Large intestine (tissue), 3 donors: Measurements from ENCODE around the gene SPATA32. TPM values are rescaled to one million over a fixed set of nuclear protein-coding genes. Genes with fewer than 3 reads are reported as not detected.
"Not testable (repeated sequence)": the region's sequence is repeated elsewhere in the genome, so short reads cannot be mapped to it uniquely, and the experiment has no call there.

Experiments
- DNase-seq, 2 donors: peaks; one replicate each; pipeline versions ENCODE4 v3.0.0 to v3.0.0-alpha.2; 2013
- H3K27ac ChIP-seq: one replicate; pipeline ENCODE4 v1.5.1; 2013; ENCODE audit warnings: low read length
- H3K27me3 ChIP-seq: 2 replicates; pipeline ENCODE4 v1.6.1; 2013; ENCODE audit warnings: low read length; ENCODE audit not compliant: control insufficient read depth, insufficient read depth
- H3K36me3 ChIP-seq: 2 replicates; pipeline ENCODE4 v1.6.1; 2013; ENCODE audit warnings: low read length; ENCODE audit not compliant: control insufficient read depth, insufficient read depth
- H3K4me1 ChIP-seq: one replicate; pipeline ENCODE4 v1.6.1; 2013; ENCODE audit warnings: low read length; ENCODE audit not compliant: control insufficient read depth, insufficient read depth
- H3K4me3 ChIP-seq: one replicate; pipeline ENCODE4 v1.5.1; 2013; ENCODE audit warnings: low read length
- H3K9me3 ChIP-seq: one replicate; pipeline ENCODE4 v1.6.1; 2013; ENCODE audit warnings: mild to moderate bottlenecking, low read depth, low read length, moderate library complexity; ENCODE audit not compliant: control insufficient read depth
- WGBS: methylation state at CpG from one replicate; pipeline ENCODE4 v1.1.5; 2013; ENCODE audit warnings: low lambda C conversion rate; ENCODE audit not compliant: insufficient coverage; 5-methylcytosine and 5-hydroxymethylcytosine counted together
- polyA plus RNA-seq: library from polyadenylated mRNA; unstranded; fragments of 120-200 nt; gene quantifications from one replicate; pipeline ENCODE4 v1.2.1, GENCODE V29; 2013

Gene SPATA32
- polyA plus RNA-seq, 1 donor, result 0.24 TPM

DNA sequence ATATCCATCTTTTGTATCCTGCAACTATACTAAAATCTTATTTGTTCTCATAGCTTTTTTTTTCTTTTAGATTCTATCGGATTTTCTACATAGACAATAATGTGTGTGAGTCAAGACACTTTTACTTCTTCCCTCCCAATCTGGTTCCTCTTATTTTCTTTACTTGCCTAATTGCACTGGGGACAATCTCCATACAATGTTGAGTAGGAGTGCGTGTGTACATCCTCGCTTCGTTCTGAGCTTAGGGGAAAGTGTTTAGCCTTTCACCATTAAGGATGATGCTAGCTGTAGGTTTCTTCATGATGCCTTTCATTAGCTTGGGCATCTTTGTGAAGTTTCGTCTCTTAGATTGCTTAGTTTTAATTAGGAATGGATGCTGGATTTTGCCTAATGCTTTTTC is 2.9 kb downstream of the SPATA32 start:
- no peak overlapping the region for H3K27ac ChIP-seq
- DNase-seq, result no peak
- no CpG with 5 or more reads among the region's 5 CpGs for WGBS
- H3K36me3 ChIP-seq, result peaks cover 3% of the 10 kb centered on the region
- no peaks in the 10 kb centered on the region for H3K9me3 ChIP-seq
- no peaks in the 10 kb centered on the region for H3K27me3 ChIP-seq
- H3K4me3 ChIP-seq, result no peak overlapping the region
- H3K4me1 ChIP-seq, result peaks cover 7% of the 10 kb centered on the region

DNA sequence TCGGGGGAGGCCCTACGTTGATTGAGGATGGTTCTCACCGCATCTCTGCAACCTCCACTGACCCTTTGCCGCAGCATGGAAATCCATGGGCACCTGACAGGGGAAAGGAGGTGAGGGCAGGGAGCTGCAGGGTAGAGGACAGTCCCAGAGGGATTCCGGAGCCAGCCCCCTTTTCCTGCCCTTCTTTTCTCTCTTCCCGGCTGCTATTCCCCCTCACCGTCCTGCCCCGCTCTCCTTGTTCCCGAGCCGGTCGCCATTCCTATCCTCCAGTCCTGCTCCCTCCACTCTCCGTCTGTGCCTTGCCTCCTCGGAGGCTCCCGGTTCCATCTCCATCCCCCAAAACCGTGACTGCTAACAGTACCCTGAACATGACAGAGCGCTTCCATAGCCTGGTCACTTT is 4.8 kb downstream of the SPATA32 start:
- H3K4me1 ChIP-seq, result peaks cover under 1% of the 10 kb centered on the region

DNA sequence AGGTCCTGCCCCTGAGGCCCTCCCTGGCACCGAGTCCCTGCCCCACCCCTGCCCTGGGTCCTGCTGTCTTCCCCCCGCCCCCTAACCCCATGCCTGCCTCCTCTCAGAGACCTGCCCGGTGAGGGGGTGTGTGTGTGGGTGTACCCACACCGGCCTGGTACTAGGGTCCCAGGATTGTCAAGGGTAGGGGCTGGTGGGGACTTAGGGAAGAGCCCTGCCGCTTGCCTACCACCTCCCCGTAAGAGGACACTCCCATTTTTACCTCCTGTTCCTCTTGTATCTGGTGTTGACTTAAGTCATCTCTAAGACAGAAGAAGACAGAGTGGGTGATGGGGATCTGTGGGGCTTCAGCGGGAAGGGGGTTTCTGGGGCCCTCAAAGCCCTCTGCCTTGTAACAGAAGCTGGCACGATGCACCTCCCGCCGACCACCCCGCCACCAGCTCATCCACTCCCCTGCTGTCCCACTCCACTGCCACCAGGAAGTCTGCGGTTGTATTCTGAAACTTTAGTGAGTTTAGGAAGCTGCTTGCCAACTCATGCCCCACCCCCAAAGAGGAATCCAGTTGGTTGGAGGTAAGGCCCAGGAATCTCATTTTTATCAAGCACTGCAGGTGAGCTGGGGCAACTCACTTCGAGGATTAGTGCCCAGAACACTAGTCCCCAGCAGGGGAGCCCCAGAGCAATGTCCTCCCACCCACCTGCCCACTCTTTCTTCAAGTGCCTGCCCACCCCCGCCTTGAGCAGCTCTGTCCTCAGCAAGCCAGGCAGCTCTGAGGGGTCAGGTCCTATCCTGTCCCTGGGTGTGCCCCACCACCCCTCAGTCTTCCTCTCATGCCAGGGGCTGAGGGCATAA is 5.6 kb downstream of the SPATA32 start:
- no peaks in the 10 kb centered on the region for H3K4me1 ChIP-seq
- WGBS, result no CpG with 5 or more reads among the region's 14 CpGs
- no peaks in the 10 kb centered on the region for H3K27me3 ChIP-seq
- no peak for DNase-seq
- H3K36me3 ChIP-seq, result no peaks in the 10 kb centered on the region
- H3K4me3 ChIP-seq, result no peak overlapping the region
- H3K27ac ChIP-seq, result no peak overlapping the region
- H3K9me3 ChIP-seq, result no peaks in the 10 kb centered on the region

More for the DNA sequence above, 4.8 kb downstream of the SPATA32 start:
- no peaks in the 10 kb centered on the region for H3K9me3 ChIP-seq
- no peak for DNase-seq
- no CpG with 5 or more reads among the region's 16 CpGs for WGBS
- no peaks in the 10 kb centered on the region for H3K27me3 ChIP-seq
- H3K36me3 ChIP-seq, result no peaks in the 10 kb centered on the region
- H3K27ac ChIP-seq, result no peak overlapping the region
- H3K4me3 ChIP-seq, result no peak overlapping the region

DNA sequence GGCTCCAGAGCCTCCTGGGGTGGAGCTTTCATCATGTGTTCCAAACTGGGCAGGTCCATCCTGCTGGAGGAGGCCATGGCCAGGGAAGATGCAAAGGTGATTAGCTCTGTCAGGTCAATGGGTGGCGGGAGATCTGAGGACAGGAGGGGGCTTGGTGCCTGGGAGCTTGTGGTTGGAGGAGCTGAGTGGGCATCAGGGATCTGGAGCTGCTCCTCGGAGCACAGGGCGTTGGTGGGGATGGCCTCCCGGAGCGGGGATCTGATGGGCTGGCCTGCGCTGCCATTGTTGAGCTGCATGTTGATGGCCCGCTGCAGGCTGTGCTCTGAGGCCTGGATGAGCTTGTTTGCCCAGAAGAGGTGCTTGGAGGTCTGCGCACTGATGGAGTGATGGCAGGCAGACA is 6.5 kb downstream of the SPATA32 start:
- no peaks in the 10 kb centered on the region for H3K36me3 ChIP-seq
- no peaks in the 10 kb centered on the region for H3K27me3 ChIP-seq
- H3K9me3 ChIP-seq, result no peaks in the 10 kb centered on the region
- no peak for DNase-seq
- H3K4me3 ChIP-seq, result no peak overlapping the region
- no peak overlapping the region for H3K27ac ChIP-seq
- H3K4me1 ChIP-seq, result no peaks in the 10 kb centered on the region
- WGBS, result no CpG with 5 or more reads among the region's 8 CpGs

DNA sequence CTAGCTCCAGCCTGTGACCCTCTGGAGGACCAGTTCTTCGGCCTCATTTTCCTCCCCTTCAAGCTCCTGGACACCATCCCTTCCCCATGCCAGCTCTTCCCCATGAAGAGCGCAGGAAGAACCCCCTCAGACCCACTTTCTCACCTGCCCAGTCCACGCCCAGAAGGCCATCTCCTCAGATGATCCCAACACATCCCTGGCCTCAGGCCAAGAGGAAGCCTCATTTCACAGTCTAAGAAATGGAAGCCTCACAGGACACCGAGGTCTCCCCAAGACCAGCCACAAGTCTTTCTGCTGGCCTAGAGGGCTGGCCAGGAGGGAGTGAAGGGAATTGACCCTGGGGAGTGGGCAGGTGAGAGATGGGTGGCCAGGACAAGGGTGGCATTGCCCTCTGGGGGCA is 8.0 kb downstream of the SPATA32 start:
- Histone ChIP-seq H3K27ac (no peak overlapping the region), H3K9me3 (no peaks in the 10 kb centered on the region), H3K4me3 (no peak overlapping the region), H3K27me3 (no peaks in the 10 kb centered on the region), H3K4me1 (no peaks in the 10 kb centered on the region), H3K36me3 (no peaks in the 10 kb centered on the region)
- no peak for DNase-seq
- no CpG with 5 or more reads among the region's 4 CpGs for WGBS

DNA sequence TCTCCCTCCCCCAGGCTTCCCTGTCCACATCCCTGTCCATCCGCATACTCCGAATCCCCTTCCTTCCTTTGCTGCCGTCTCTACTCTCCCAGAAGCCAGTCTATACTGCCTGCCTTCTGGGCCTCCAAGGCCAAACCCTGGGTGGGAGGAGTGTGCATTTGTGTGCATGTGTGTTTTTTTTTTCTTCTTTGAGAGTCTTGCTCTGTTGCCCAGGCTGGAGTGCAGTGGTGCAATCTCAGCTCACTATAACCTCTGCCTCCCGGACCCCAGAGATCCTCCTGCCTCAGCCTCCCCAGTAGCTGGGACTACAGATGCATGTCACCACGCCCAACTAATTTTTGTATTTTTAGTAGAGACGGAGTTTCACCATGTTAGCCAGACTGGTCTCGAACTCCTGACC is 8.7 kb downstream of the SPATA32 start:
- WGBS, result 94% methylated on average over 2 of the region's 7 CpGs
- H3K4me3 ChIP-seq, H3K27ac ChIP-seq, H3K9me3 ChIP-seq, H3K27me3 ChIP-seq, H3K36me3 ChIP-seq, DNase-seq, H3K4me1 ChIP-seq: not testable (repeated sequence)

- Histone ChIP-seq H3K9me3 (no peaks in the 10 kb centered on the region), H3K27me3 (peaks cover under 1% of the 10 kb centered on the region), H3K27ac (no peak overlapping the region), H3K36me3 (no peaks in the 10 kb centered on the region), H3K4me3 (no peak overlapping the region), H3K4me1 (peaks cover under 1% of the 10 kb centered on the region)
- DNase-seq, result no peak
- WGBS, result 100% methylated on average over 2 of the region's 7 CpGs
Measured at GRCh38 chr17:45251931-45252330, 10.0 kb downstream of the SPATA32 start.

GRCh38 chr17:45248132-45248957 is 13.5 kb downstream of the SPATA32 start:
- DNase-seq, result peak in 1 of 2 donors; percentile 78
- WGBS, result no CpG with 5 or more reads among the region's 39 CpGs

DNA sequence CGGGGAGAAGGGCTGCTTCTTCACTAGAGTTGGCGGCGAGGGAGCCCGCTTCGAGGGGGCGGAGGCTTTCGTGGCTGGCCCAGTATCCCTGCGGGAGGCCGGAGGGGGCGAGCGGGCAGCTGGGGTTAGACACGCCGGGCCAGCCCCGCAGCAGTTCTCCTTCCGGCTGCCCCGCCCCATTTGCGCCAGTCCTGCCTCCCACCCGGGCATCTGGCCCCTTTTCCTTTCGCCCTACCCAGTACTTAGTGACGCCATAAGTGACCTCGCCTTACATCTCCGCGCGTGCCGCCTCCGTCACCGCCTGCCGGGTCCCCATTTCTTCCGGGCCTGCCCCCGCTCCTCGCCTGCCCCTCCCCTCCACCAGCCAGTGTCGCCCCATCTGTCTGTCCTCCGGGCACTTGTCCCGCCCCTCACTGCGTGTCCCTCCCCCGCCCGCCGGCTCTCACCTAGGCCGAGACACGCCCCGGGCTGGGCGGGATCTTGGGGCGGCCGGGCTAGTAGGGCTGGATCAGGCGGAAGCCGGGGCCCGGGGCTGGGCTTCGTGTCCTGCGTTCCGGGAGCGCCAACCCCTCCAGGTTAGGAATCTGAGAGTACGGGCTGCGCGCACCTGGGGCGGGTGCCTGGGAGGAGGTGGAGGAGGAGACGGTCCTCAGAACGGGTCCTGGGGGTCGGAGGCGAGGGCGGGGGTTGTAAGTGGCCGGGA is 14.3 kb downstream of the SPATA32 start:
- Histone ChIP-seq H3K4me1 (peaks cover 7% of the 10 kb centered on the region), H3K27me3 (peaks cover 12% of the 10 kb centered on the region), H3K9me3 (no peaks in the 10 kb centered on the region), H3K4me3 (peak overlapping the region; percentile 68), H3K27ac (peak overlapping the region; percentile 73), H3K36me3 (no peaks in the 10 kb centered on the region)
- DNase-seq, result peak; percentile 90 to 98
- WGBS, result no CpG with 5 or more reads among the region's 61 CpGs

More at GRCh38 chr17:45248132-45248957, 13.5 kb downstream of the SPATA32 start:
- H3K4me3 ChIP-seq, result peak overlapping the region; percentile 68
- no peaks in the 10 kb centered on the region for H3K36me3 ChIP-seq
- peaks cover 7% of the 10 kb centered on the region for H3K4me1 ChIP-seq
- no peaks in the 10 kb centered on the region for H3K9me3 ChIP-seq
- H3K27ac ChIP-seq, result peak overlapping the region; percentile 73
- peaks cover 12% of the 10 kb centered on the region for H3K27me3 ChIP-seq

- no CpG with 5 or more reads among the region's 33 CpGs for WGBS
- no peaks in the 10 kb centered on the region for H3K36me3 ChIP-seq
- H3K27ac ChIP-seq, result peak overlapping the region; percentile 73
- H3K4me1 ChIP-seq, result peaks cover 7% of the 10 kb centered on the region
- peak overlapping the region; percentile 68 for H3K4me3 ChIP-seq
- H3K27me3 ChIP-seq, result peaks cover 19% of the 10 kb centered on the region
- no peaks in the 10 kb centered on the region for H3K9me3 ChIP-seq
- DNase-seq, result no peak
Measured at GRCh38 chr17:45246861-45247428, 14.9 kb downstream of the SPATA32 start.
